K562 (cell line): ENCODE measurements around the gene CT45A10. TPM values are rescaled to one million over a fixed set of nuclear protein-coding genes. Genes with fewer than 3 reads are reported as not detected.
"Not testable (repeated sequence)": the region's sequence is repeated elsewhere in the genome, so short reads cannot be mapped to it uniquely, and the experiment has no call there.

ENCODE experiments used
- ATAC-seq: fragments of 200-7000 bp; cut with Tn5 transposase; 3 replicates; pipeline ENCODE4 v1.9.1; 2020; ENCODE audit warnings: moderate library complexity
- BruUV-seq: library from RNA; stranded (reverse); fragments of 400-500 nt; replicated peaks from 2 replicates; lab custom pipeline; 2021; lab: Mats Ljungman, UMichigan
- CTCF ChIA-PET: fragments of 300-600 bp; formaldehyde crosslinking; extraction: SDS; loops from one replicate; lab custom pipeline; 2021; ENCODE audit warnings: low intra/inter-chr PET ratio; lab: Yijun Ruan, JAX
- POLR2A ChIA-PET: fragments of 300-600, 350-650 bp; sonication (Branson Sonifier 250); formaldehyde crosslinking; extraction: SDS; loops from one replicate; lab custom pipeline; 2021; ENCODE audit warnings: antibody characterized with exemption, inconsistent platforms; lab: Yijun Ruan, JAX
- DNase-seq, 4 experiments: peaks; one replicate each; pipeline versions ENCODE4 v3.0.0 to v3.0.0-alpha.2; 2011 to 2018; ENCODE audit warnings: low spot score in 3 of 4, mixed read lengths in 3 of 4; ENCODE audit errors: extremely low read depth in 1 of 4
- FAIRE-seq: peaks from 2 replicates; lab custom pipeline; 2011; peaks lifted over from hg19 to GRCh38; lab: Jason Lieb, UNC
- H2AFZ ChIP-seq: 2 replicates; pipeline ENCODE4 v1.6.0; 2011; ENCODE audit warnings: low read depth, low read length, control low read depth, inconsistent platforms
- H3K27ac ChIP-seq: fragments of 200-600 bp; 3 replicates; pipeline ENCODE4 v1.8.0; 2011; ENCODE audit warnings: low read depth, mild to moderate bottlenecking, control low read depth, inconsistent platforms, low read length, moderate library complexity, mixed read lengths; ENCODE audit errors: extremely low read depth
- H3K27me3 ChIP-seq, 2 experiments: fragments of 300-600 bp in 1 of 2; 2 replicates in 1 of 2; 3 replicates in 1 of 2; pipeline versions ENCODE4 v1.6.0 to v1.8.0; 2011; ENCODE audit warnings: inconsistent platforms in 2 of 2, low read length in 2 of 2, mild to moderate bottlenecking in 1 of 2, mixed read lengths in 1 of 2, moderate library complexity in 1 of 2; ENCODE audit not compliant: control insufficient read depth in 2 of 2, insufficient read depth in 2 of 2
- H3K36me3 ChIP-seq: fragments of 300-600 bp; 3 replicates; pipeline ENCODE4 v1.8.0; 2011; ENCODE audit warnings: mild to moderate bottlenecking, low read length, inconsistent platforms; ENCODE audit not compliant: control insufficient read depth, insufficient read depth
- H3K4me1 ChIP-seq, 2 experiments: fragments of 200-600 bp in 1 of 2; replicated peaks in 1 of 2; 2 replicates in 1 of 2; 3 replicates in 1 of 2; pipeline versions ENCODE4 v1.5.1 to v1.8.0; 2011; ENCODE audit warnings: inconsistent platforms in 2 of 2, low read length in 2 of 2, mild to moderate bottlenecking in 1 of 2, mixed read lengths in 1 of 2, moderate library complexity in 1 of 2; ENCODE audit not compliant: control insufficient read depth in 2 of 2, insufficient read depth in 2 of 2
- H3K4me2 ChIP-seq: 2 replicates; pipeline ENCODE4 v1.6.1; 2011; ENCODE audit warnings: low read length, control low read depth, inconsistent platforms, mixed read lengths; ENCODE audit not compliant: insufficient read depth
- H3K4me3 ChIP-seq: fragments of 200-600 bp; sonication (generic), shearing (Covaris generic); 2 replicates; pipeline ENCODE4 v1.5.1; 2016; ENCODE audit warnings: control low read depth, inconsistent platforms
- H3K79me2 ChIP-seq: fragments of 200-600 bp; 3 replicates; pipeline ENCODE4 v1.8.0; 2011; ENCODE audit warnings: low read length, inconsistent platforms; ENCODE audit not compliant: control insufficient read depth, insufficient read depth
- H3K9ac ChIP-seq, 2 experiments: 2 replicates each; pipeline versions ENCODE4 v1.6.0 to v1.6.1; 2011; ENCODE audit warnings: low read depth in 2 of 2, low read length in 2 of 2, control low read depth in 1 of 2, inconsistent platforms in 1 of 2, mild to moderate bottlenecking in 1 of 2, mixed read lengths in 1 of 2; ENCODE audit not compliant: insufficient read depth in 1 of 2
- H3K9me1 ChIP-seq: one replicate; pipeline ENCODE4 v1.6.0; 2011; ENCODE audit warnings: inconsistent platforms, mild to moderate bottlenecking, low read length, moderate library complexity; ENCODE audit not compliant: control insufficient read depth, insufficient read depth
- H3K9me3 ChIP-seq: replicated peaks from 2 replicates; pipeline ENCODE4 v1.5.1; 2011; ENCODE audit warnings: low read depth, low read length, inconsistent platforms; ENCODE audit not compliant: control insufficient read depth, insufficient read depth
- H4K20me1 ChIP-seq: replicated peaks from 2 replicates; pipeline ENCODE4 v1.6.1; 2011; ENCODE audit warnings: low read length, inconsistent platforms, mixed read lengths; ENCODE audit not compliant: control insufficient read depth, insufficient read depth
- WGBS: fragments of 100-300 bp; shearing (Covaris generic); methylation state at CpG from one replicate; pipeline ENCODE4 v1.1.6; 2016; ENCODE audit warnings: low coverage, mixed read lengths; ENCODE audit not compliant: insufficient coverage; ENCODE audit errors: missing lambda C conversion rate; 5-methylcytosine and 5-hydroxymethylcytosine counted together
- in situ Hi-C: fragments of 300-500 bp; cut with MboI; formaldehyde crosslinking; loops from 4 replicates; pipeline ENCODE4 v1.15.0; 2018; ENCODE audit warnings: inconsistent platforms, mixed read lengths
- intact Hi-C: fragments of 100-400 bp; cut with micrococcal nuclease; formaldehyde crosslinking; loops from 2 replicates; pipeline ENCODE4 v1.14.2; 2022
- polyA plus RNA-seq, 8 experiments: library from polyadenylated mRNA; depleted of rRNA in 4 of 8; stranded (reverse) in 5 of 8; unstranded in 3 of 8; fragments of >200 nt; fragmentation: Nextera tagmentation in 2 of 8; fragmentation: Illumina TruSeq in 1 of 8; extraction: Ambion mirVana in 2 of 8; extraction: Trizol in 1 of 8; gene quantifications; 2 replicates each; pipeline versions ENCODE4 v1.2.1 to v1.2.3, GENCODE V29; 2011 to 2014; ENCODE audit warnings: inconsistent platforms in 1 of 8, missing spikeins in 1 of 8
- total RNA-seq, 7 experiments: library from RNA; depleted of rRNA in 6 of 7; stranded (reverse); fragments of >200 nt in 6 of 7; fragmentation: Illumina TruSeq in 2 of 7; extraction: Trizol in 2 of 7; gene quantifications; 2 replicates each; pipeline versions ENCODE4 v1.2.1 to v1.2.3, GENCODE V29; 2011 to 2021; ENCODE audit warnings: low replicate concordance in 1 of 7

Gene CT45A10
- total and polyA plus RNA-seq, 9 of the 15 experiments (the other 6 are each of a cell fraction or from before 2014, with no cell fraction given): 78.1 to 175 (median 102) TPM

GRCh38 chrX:135888230-135888629 lies 5.0 kb downstream of the CT45A10 start:
- H3K9me3 ChIP-seq, H3K4me3 ChIP-seq, H3K27me3 ChIP-seq, H3K4me2 ChIP-seq, POLR2A ChIA-PET, ATAC-seq, H3K9ac ChIP-seq, H3K27ac ChIP-seq, in situ Hi-C loops, H2AFZ ChIP-seq, FAIRE-seq, CTCF ChIA-PET, H3K4me1 ChIP-seq, H3K9me1 ChIP-seq, BruUV-seq, intact Hi-C loops, DNase-seq, H4K20me1 ChIP-seq: not testable (repeated sequence)
- 82% methylated on average over 5 of the region's 18 CpGs for WGBS
- H3K79me2 ChIP-seq: peaks cover 45% of the 10 kb centered on the region
- peaks cover 17% of the 10 kb centered on the region; the same call in 1 of the 3 replicates for H3K36me3 ChIP-seq

- in situ Hi-C loops, FAIRE-seq, H3K79me2 ChIP-seq, CTCF ChIA-PET, ATAC-seq, H3K36me3 ChIP-seq, H3K4me2 ChIP-seq, H3K27me3 ChIP-seq, H2AFZ ChIP-seq, POLR2A ChIA-PET, H4K20me1 ChIP-seq, H3K9me3 ChIP-seq, intact Hi-C loops, BruUV-seq, DNase-seq, H3K9ac ChIP-seq, H3K4me3 ChIP-seq, H3K9me1 ChIP-seq, H3K27ac ChIP-seq, H3K4me1 ChIP-seq: not testable (repeated sequence)
- 72% methylated on average over 4 of the region's 5 CpGs for WGBS
Measured at GRCh38 chrX:135882741-135883140, 10.5 kb downstream of the CT45A10 start.

- H3K9me1 ChIP-seq, BruUV-seq, in situ Hi-C loops: not testable (repeated sequence)
Measured at GRCh38 chrX:135871712-135872111, 21.5 kb downstream of the CT45A10 start, which contains the start of gene CT45A9. Gene CT45A9, minus strand, starts transcription at chrX:135871812. Its CDS starts 3,751 bp downstream, at chrX:135868061.

GRCh38 chrX:135854438-135854837 lies 38.8 kb downstream of the CT45A10 start, which contains the start of gene CT45A8:
Gene CT45A8, minus strand, starts transcription at chrX:135854538. Its CDS starts 3,755 bp downstream, at chrX:135850783.
- not testable (repeated sequence) for H4K20me1 ChIP-seq
- WGBS: no CpG with 5 or more reads among the region's 17 CpGs

More at GRCh38 chrX:135871712-135872111, 21.5 kb downstream of the CT45A10 start, which contains the start of gene CT45A9:
- H2AFZ ChIP-seq, H3K27ac ChIP-seq, POLR2A ChIA-PET, H3K4me2 ChIP-seq, intact Hi-C loops, ATAC-seq, FAIRE-seq, H4K20me1 ChIP-seq, H3K4me3 ChIP-seq, CTCF ChIA-PET, H3K9ac ChIP-seq, H3K4me1 ChIP-seq, H3K36me3 ChIP-seq, H3K79me2 ChIP-seq, H3K27me3 ChIP-seq, H3K9me3 ChIP-seq, DNase-seq: not testable (repeated sequence)
- no CpG with 5 or more reads among the region's 17 CpGs for whole genome bisulfite sequencing

More at GRCh38 chrX:135854438-135854837, 38.8 kb downstream of the CT45A10 start, which contains the start of gene CT45A8:
- H3K9me1 ChIP-seq, FAIRE-seq, DNase-seq, H3K9ac ChIP-seq, ATAC-seq, H3K27ac ChIP-seq, H3K9me3 ChIP-seq, POLR2A ChIA-PET, H3K4me1 ChIP-seq, BruUV-seq, H3K4me2 ChIP-seq, H3K79me2 ChIP-seq, H3K27me3 ChIP-seq, CTCF ChIA-PET, H2AFZ ChIP-seq, intact Hi-C loops, in situ Hi-C loops, H3K4me3 ChIP-seq, H3K36me3 ChIP-seq: not testable (repeated sequence)
